NOMO-1 treated with dmso at 0.1 percent for 144 hours (cell line): ENCODE results near the gene CLECL1.
"Not testable (repeated sequence)": the region's sequence is repeated elsewhere in the genome, so short reads cannot be mapped to it uniquely, and the experiment has no call there.

ENCODE experiments used
- DNase-seq: peaks from one replicate; lab custom pipeline; 2025; ENCODE audit not compliant: unreplicated experiment; lab: John Stamatoyannopoulos, UW

CLECL1 gene

DNA sequence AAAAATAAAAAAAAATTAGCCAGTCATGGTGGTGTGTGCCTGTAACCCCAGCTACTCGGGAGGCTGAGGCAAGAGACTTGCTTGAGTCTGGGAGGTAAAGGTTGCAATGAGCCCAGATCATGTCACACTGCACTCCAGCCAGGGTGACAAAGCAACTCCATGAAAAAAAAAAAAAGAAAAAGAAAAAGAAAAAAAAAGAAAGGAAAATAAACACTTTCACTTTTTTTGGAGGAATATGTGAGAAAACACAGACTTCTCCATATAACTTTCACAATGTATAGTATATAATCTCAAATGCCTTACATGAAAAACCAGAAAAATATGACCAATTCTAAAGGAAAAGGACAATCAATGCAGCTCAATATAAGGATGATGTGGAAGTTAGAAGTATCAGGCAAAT lies 8.9 kb downstream of the CLECL1 start:
- no peak for DNase-seq

DNA sequence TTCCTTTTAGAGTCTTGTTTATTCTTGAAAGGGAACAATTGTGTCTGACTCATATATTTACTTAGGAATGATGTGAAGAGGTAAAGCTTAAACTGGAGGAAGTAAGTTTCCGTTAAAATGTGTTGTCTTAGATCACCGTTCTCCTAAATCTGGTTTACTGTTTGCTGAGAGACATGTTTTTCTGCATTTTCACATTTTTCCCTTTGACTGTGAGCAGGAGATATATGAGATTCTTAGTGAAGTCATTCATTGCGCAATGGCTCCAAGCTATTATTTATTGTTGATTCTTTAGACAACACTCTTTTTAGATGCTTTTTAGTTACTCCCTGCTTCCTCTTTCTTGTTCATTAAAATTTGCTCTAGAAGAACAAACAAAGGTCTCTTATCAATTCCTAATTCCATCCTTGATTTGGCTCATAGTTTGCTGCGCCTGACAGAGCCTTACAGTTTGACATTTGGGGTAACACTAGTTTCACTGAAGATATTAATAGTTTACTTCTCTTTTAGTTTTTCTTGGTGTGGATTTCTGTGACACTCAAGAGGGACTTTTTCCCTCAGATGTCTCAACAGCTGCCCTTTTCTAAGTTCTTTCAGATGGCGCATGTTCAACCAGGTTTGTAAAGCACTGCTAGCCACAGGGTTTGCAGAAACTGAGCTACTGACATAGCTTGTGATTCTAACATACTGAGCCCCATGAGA lies 11.4 kb downstream of the CLECL1 start:
- no peak for DNase-seq

DNA sequence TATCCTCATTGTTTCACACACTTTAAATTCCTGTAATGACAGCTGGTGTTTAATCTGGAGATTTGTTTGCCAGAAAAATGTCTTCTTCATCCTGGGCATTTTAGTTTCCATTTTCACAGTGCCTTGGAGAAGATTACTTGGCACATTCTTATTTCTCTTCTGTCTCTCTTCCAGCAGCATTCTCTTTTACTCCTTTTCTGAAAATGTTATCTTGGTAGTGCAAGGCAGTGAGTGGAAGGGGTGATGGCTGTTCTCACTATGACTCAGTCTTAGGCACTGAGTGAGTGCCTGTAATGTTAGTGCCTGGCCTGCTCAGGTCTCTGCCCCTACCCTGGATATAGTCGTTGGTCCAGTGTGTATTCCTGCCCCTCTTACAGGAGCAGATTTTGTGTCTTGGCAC lies 13.1 kb downstream of the CLECL1 start:
- DNase-seq, result no peak

DNA sequence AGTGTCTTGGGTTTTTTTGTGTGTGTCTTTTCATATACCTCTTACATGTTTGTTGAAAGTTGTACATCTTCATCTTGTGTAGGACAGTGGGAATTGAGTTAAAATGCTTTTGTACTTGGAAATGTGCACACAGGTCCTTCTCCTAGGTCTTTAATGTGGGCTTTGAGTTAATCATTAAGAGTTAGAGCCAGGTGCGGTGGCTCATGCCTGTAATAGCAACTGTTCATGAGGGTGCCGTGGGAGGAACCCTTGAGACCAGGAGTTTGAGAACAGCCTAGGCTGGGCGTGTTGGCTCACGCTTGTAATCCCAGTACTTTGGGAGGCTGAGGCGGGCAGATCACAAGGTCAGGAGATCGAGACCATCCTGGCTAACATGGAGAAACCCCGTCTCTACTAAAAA lies 13.9 kb downstream of the CLECL1 start:
- DNase-seq, result no peak

DNA sequence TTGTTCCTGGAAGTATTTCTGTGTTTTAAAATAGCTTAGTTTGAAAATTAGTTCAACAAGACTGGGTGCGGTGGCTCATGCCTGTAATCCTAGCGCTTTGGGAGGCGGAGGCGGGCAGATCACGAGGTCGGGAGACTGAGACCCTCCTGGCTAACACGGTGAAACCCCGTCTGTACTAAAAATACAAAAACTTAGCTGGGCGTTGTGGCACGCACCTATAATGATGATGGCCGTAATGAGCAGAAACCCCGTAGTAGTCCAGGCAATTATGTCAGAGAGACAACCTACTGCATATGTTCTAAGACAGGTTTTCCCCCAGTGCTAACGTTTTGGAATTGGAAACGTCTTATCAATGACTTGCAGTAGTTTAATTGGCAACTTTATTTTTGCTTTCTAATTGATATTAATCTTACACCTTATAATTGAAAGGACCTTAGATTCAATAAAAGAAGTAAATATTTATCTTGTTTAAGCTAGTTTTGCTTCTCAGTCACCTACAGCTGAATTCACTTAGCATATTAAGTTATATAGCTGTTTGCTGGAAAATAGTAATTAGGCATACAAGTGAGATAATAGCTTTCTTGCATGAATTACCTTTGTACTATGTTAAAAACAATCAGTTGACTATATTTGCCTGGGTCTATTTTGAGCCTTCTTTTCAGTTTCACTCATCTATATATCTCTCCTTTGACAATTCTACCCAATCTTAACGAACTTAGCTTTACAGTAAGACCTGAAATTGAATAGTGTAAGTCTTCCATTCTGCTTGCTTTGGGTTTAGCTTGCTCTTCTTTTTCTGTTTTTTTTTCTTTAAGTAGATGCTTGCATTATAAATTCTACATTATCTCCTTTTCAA lies 15.6 kb downstream of the CLECL1 start:
- DNase-seq, result no peak

DNA sequence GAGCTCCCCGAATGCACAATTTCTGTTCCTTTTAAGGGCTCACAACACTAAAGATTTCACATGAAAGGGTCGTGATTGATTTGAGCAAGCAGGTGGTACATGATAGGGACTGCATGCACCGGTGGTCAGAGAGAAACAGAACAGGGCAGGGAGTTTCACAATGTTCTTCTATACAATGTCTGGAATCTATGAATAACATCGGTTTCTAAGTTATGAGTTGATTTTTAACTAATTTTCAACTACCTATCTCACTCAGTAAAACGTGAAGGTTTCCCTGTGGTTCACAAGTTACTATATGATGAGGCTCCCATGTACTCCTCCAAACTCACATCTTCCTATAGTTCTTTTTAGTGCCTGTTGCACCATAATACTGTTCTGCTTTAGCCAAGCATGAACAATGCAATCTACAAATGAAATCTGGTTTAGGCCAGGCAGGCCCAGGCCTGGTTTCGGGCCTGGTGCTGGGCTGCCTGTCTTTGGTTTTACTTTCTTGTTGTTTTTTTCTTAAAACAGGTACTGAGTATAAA lies 19.8 kb downstream of the CLECL1 start:
- DNase-seq, result not testable (repeated sequence)

DNA sequence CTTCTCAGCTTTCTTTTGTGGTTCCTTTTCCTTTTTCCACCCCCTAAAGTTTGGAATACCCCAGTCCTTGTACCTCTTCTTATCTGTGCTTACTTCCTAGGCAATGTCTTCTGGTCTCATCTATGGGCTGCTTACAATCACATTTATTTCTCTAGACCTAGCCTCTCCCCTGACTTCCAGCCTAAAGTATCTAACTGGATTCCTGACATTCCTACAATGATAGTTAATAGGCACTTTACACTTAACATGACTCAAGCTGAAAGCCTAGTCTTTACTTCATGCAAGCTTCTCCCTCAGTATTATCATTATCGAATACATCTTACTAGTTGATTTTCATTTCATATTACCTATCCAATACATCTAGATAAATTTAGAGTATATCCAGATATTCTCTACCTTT lies 21.2 kb downstream of the CLECL1 start:
- DNase-seq, result no peak

DNA sequence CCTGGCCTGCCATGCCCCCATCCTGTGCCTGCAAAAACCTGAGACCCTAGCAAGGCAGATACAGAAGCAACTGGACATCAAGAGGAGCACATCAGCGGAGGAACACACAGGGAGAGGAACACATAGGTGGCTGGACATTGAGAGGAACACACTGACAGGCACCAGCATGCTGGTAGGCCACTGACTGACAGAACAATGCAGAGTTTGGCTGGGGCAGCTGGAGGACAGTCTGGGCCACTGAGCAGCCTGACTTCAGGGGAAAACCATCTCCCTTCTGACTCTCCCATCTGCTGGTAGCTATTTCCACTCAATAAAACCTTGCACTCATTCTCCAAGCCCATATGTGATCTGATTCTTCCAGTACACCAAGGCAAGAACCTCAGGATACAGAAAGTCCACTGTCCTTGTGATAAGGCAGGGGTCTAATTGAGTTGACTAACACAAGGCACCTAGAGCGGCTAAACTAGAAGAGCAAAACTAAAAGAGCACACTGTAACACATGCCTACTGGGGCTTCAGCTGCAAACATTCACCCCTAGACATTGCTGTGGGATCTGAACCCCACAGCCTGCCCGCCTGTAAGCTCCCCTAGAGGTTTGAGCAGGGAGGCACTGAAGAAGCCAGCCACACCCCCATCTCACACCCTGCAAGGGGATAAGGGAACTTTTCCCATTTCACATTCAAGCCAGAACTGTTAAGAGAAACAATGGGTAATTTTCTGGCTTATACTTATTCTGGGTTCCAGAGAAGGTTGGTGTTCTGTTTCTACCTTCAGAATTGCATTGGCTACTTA lies 22.1 kb downstream of the CLECL1 start:
- no peak for DNase-seq

DNA sequence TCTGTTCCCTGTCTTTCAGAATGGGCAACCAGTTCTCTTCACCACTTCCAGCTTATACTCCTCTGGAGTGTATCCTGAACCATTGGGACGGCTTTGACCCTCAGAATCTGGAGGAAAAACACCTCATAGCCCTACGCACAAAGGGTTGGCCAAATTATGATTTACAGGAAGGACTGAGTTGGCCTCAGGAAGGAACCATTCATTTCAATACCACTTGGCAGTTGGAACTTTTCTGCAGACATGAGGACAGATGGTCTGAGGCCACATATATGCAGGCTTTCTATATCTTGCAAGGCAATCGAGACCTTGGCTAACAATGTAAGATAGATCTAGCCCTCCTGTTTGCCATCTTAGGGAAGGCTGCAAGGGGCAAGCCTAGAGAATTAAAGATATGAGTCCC lies 24.0 kb downstream of the CLECL1 start:
- no peak for DNase-seq

DNA sequence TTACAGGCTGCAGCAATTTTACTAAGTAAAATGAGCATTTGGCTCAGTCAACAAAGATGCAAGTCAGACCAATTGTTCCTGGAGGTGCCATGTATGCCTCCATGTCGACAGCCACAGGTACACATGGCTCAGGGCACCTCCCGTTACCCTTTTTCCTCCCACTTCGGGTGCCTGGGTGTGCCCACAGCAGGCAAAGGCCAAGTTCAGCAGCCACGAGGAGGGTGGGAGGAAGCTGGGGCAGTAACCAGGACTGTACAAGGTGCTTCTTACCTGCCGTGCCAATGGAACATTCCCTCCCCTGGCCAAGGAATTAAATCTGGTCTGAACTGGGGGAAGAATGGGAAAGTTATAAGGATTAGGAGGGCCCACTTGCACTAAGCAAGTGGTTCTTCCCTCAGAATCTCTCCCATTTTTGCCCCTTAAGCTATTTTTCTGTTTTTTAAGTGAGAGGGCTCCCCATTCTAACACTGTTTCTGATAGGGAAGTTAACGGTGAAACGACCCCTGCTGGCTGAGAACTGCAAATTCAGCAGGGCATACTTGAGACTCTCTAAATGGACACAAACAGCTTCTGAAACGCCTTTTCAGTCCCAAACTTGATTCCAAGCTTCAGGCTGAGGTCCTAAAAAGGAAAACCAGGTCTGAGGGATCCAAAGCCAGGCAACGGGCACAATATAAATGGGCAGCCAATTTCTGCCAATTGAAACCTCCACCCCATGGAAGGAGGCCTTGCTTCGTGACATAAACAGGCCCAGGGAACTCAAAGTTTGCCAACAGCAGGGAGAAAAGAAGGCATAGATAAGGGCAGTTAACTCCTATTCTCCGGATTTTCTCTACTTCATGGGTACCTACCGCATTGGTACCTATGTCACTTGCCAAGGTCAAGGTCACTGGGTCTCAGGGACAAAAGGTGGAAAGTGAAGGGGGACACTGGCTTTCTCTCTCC lies 24.8 kb downstream of the CLECL1 start:
- no peak for DNase-seq

DNA sequence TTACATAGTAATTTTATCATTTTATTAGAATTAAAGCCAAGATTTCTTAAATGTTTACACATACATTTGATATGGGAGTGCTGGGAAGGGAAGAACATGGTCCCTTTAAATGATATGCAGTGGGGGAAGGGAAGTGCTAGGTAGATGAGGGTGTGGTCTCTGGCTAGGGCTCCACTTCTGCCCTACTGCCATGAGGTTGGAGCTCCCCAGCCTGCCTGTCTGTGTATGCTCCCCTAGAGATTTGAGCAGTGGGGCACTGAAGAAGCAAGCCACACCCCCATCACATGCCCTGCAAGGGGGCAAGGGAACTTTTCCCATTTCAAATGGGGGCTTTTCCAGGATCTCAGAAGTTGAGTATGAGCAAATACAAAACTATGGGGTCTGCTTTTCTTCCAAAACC lies 25.5 kb downstream of the CLECL1 start:
- no peak for DNase-seq

DNA sequence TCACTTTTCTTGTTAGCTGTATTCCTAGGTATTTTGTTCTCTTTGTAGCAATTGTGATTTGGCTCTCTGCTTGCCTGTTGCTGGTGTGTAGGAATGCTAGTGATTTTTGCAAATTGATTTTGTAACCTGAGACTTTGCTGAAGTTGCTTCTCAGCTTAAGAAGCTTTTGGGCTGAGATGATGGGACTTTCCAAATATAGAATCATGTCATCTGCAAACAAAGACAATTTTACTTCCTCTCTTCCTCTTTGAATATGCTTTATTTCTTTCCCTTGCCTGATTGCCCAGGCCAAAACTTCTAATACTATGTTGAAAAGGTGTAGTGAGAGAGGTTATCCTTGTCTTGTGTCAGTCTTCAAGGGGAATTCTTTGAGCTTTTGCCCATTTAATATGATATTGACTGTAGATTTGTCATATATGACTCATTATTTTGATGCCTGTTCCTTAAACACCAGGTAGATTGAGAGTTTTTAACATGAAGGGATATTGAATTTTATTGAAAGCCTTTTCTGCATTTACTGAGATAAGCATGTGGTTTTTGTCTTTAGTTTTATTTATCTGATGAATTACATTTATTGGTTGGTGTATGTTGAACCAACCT lies 26.7 kb downstream of the CLECL1 start:
- DNase-seq, result no peak

DNA sequence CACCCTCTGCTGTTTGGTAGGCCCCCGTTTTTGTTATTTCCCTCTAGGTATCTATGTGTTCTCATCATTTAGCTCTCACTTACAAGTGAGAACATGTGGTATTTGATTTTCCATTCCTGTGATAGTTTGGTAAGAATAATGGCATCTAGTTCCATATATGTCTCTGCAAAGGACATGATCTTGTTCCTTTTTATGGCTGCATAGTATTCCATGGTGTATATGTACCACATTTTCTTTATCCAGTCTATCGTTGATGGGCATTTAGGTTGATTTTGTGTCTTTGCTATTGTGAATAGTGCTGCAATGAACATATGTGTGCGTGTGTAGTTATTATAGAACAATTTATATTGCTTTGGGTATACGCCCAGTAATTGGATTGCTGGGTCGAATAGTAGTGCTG lies 28.3 kb downstream of the CLECL1 start:
- DNase-seq, result not testable (repeated sequence)

DNA sequence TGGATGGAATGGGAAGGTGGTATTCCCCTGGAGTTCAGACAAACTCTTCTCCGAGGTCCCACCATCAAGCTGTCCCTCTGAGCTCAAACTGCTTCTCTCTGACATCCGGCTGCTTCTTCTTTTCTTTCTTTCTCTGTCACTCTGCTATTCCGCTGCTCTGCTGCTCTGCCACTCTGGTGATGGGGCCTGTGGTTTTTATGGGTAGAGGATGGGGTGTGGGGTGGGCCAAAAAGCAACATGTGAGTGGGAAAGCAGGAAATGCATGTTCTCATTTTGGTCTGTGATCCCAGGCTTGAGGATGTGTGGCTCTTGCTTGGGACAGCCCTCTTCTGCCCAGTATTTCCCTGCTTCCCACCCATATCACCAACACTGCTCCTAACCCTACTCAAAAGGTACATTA lies 30.6 kb downstream of the CLECL1 start:
- no peak for DNase-seq

DNA sequence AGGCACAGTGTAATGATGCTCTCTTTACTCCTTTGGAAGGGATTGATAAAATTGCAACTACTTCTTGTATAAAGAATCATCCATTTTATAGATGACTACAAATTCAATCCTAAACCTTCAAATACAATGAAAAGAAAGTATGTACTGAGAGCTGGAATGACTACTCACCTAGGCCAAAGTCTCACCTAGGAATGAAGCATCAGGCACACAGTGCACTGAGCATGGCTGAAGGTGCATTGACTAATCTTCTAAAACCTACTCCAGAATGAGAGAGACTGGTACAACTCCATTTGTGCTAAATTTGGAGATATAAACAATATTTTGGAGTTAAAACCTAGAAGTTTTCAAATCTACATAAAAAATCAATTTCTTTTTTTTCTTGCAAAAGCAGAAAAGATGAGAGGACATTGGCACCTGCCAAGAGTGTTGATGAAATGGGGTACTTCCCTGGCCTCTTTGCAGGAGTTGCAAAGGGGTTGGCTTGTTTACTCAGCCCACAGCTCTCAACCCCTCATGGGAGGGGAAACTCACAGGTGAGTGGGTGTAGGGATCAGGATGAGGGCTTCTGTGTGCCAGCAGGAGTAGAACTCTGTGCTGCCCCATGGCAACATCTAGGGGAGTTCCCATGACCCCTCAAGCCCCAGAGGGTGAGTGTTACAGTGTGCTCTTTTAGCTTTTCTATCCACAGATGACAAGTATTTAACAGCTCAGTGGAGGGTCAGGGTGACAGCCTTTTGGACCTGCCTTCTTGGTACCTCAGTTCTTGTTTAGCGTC lies 31.3 kb downstream of the CLECL1 start:
- DNase-seq, result no peak

DNA sequence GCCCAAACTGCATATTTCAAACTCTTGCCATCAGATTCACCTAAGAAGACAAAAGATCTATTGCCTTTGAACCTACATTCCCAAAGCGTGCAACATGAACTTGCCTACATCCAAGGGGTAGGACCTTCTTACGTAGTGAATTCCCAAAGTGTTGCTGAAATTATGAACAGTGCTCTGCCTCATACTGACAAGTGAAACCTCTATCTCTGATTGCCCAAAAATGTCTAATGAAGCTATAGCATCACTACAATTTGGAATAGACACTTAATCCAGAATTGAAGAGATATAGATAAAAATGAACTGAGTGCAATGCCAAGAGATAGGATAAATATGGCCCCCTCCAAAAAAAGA lies 32.3 kb downstream of the CLECL1 start:
- no peak for DNase-seq

DNA sequence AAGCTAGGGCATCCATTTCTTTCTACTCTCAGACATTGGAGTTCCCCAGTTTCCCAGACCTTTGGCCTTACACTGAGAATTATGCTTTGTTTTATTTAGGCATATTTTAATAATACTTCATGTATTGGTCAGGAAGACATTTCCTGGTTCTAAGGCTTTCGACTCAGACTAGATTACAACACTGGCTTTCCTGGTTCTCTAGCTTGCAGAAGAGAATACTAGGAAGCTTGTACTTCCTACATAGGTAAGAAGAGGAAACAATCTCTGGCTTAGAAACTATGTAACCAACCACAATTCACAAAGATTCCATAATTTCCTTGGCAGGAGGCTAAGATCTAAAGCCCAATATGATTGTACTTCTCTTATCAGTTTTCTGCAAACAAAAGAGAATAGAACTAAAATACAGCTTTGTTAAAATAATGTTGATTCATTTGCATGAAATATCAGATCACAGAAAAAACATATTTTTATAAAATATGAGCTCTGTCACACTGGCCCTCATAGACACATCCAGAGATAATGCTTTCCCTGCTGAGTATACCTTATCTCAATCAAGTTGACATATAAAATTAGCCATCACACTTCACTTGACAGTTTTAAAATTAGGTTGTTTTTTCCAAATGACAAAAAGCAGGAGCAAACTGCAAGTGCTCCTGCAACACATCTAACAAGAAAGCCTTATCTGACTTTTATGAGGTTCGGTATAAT lies 32.8 kb downstream of the CLECL1 start:
- DNase-seq, result no peak

DNA sequence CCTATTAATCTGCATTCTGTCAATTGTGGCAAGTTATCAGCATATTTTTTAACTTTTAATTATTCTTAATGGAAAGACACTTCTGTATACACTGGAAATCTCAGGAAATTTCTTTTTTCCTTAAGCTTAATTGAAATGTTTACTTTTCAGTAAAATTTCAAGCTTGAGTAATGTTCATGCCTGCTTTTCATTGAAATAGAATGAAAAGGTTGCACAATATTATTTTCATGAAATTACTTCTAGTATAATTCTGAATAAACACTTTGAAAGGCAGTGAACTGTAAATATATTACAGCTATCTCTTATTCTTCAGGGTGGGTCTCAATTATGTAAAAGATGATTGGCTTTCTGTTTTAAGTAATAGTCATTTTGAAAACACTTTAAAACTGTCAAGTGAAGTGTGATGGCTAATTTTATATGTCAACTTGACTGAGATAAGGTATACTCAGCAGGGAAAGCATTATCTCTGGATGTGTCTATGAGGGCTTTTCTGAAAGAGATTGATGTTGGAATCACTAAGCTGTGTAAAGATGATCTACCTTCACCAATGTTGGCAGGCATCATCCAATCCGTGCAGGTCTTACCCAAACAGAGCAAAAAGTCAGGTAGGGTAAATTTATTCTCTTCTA lies 33.5 kb downstream of the CLECL1 start:
- no peak for DNase-seq
